H9 (cell line): ENCODE data around the gene ACP3. TPM values are rescaled to one million over a fixed set of nuclear protein-coding genes. Genes with fewer than 3 reads are reported as not detected.

ENCODE experiments used
- DNase-seq: peaks from one replicate; pipeline ENCODE4 v3.0.0-alpha.2; 2017
- H2AFZ ChIP-seq: one replicate; pipeline ENCODE4 v1.6.1; 2013; ENCODE audit warnings: mild to moderate bottlenecking, low read length, control low read depth, moderate library complexity
- H2AK5ac ChIP-seq: 2 replicates; pipeline ENCODE4 v1.6.1; 2013; ENCODE audit warnings: low read length, control low read depth, mixed read lengths; ENCODE audit not compliant: insufficient read length
- H2BK120ac ChIP-seq: one replicate; pipeline ENCODE4 v1.6.1; 2013; ENCODE audit warnings: low read depth, mild to moderate bottlenecking, low read length, control low read depth, inconsistent platforms; ENCODE audit not compliant: poor library complexity, severe bottlenecking
- H2BK12ac ChIP-seq: 2 replicates; pipeline ENCODE4 v1.6.1; 2013; ENCODE audit warnings: low read length, control low read depth, mixed read lengths, low read depth; ENCODE audit not compliant: insufficient read length
- H2BK15ac ChIP-seq: 2 replicates; pipeline ENCODE4 v1.6.1; 2013; ENCODE audit warnings: low read depth, low read length, control low read depth
- H2BK20ac ChIP-seq: one replicate; pipeline ENCODE4 v1.6.1; 2013; ENCODE audit warnings: low read depth, mild to moderate bottlenecking, low read length, control low read depth, inconsistent platforms; ENCODE audit not compliant: poor library complexity, severe bottlenecking
- H2BK5ac ChIP-seq: 2 replicates; pipeline ENCODE4 v1.6.1; 2013; ENCODE audit warnings: low read length, control low read depth, mixed read lengths; ENCODE audit not compliant: insufficient read length
- H3K14ac ChIP-seq: 2 replicates; pipeline ENCODE4 v1.6.1; 2013; ENCODE audit warnings: low read length, control low read depth; ENCODE audit not compliant: insufficient read depth
- H3K18ac ChIP-seq: 2 replicates; pipeline ENCODE4 v1.6.1; 2013; ENCODE audit warnings: low read depth, mild to moderate bottlenecking, mixed read lengths, low read length, control low read depth; ENCODE audit not compliant: insufficient read length
- H3K23ac ChIP-seq: 2 replicates; pipeline ENCODE4 v1.6.1; 2013; ENCODE audit warnings: low read length, control low read depth, mixed read lengths, low read depth; ENCODE audit not compliant: insufficient read length
- H3K23me2 ChIP-seq: 2 replicates; pipeline ENCODE4 v1.6.1; 2013; ENCODE audit warnings: low read depth, mild to moderate bottlenecking, mixed read lengths, low read length, control low read depth; ENCODE audit not compliant: insufficient read length, poor library complexity, severe bottlenecking
- H3K27ac ChIP-seq: 2 replicates; pipeline ENCODE4 v1.5.1; 2013; ENCODE audit warnings: low read length, control low read depth, mixed read lengths, low read depth; ENCODE audit not compliant: insufficient read length
- H3K27me3 ChIP-seq: 2 replicates; pipeline ENCODE4 v1.6.1; 2013; ENCODE audit warnings: low read length, control low read depth, inconsistent platforms; ENCODE audit not compliant: insufficient read depth
- H3K4ac ChIP-seq: 2 replicates; pipeline ENCODE4 v1.6.1; 2013; ENCODE audit warnings: low read depth, mild to moderate bottlenecking, control low read depth, inconsistent platforms, low read length, moderate library complexity
- H3K4me1 ChIP-seq: 2 replicates; pipeline ENCODE4 v1.6.1; 2013; ENCODE audit warnings: low read length, control low read depth, inconsistent platforms; ENCODE audit not compliant: insufficient read depth
- H3K4me2 ChIP-seq: 2 replicates; pipeline ENCODE4 v1.6.1; 2013; ENCODE audit warnings: low read length, control low read depth, mixed read lengths; ENCODE audit not compliant: insufficient read length, insufficient read depth
- H3K56ac ChIP-seq: 2 replicates; pipeline ENCODE4 v1.6.1; 2013; ENCODE audit warnings: low read depth, mild to moderate bottlenecking, mixed read lengths, low read length, control low read depth; ENCODE audit not compliant: insufficient read length
- H3K79me1 ChIP-seq: 2 replicates; pipeline ENCODE4 v1.6.1; 2013; ENCODE audit warnings: low read depth, mild to moderate bottlenecking, moderate library complexity, low read length, control low read depth, inconsistent platforms; ENCODE audit not compliant: insufficient read depth, poor library complexity, severe bottlenecking
- H3K79me2 ChIP-seq: 2 replicates; pipeline ENCODE4 v1.6.1; 2013; ENCODE audit warnings: low read length, control low read depth, inconsistent platforms; ENCODE audit not compliant: insufficient read depth
- H3K9ac ChIP-seq: 2 replicates; pipeline ENCODE4 v1.6.1; 2013; ENCODE audit warnings: low read length, control low read depth, mixed read lengths; ENCODE audit not compliant: insufficient read length; ENCODE audit errors: extremely low read depth
- H3K9me3 ChIP-seq: one replicate; pipeline ENCODE4 v1.6.1; 2013; ENCODE audit warnings: low read depth, low read length, inconsistent platforms; ENCODE audit not compliant: control insufficient read depth
- H3T11ph ChIP-seq: one replicate; pipeline ENCODE4 v1.6.1; 2013; ENCODE audit warnings: mild to moderate bottlenecking, low read length, control low read depth, inconsistent platforms
- H4K20me1 ChIP-seq: one replicate; pipeline ENCODE4 v1.6.1; 2013; ENCODE audit not compliant: control insufficient read depth, insufficient read length, insufficient read depth
- H4K5ac ChIP-seq: 2 replicates; pipeline ENCODE4 v1.6.1; 2013; ENCODE audit warnings: low read depth, mild to moderate bottlenecking, mixed read lengths, low read length, control low read depth; ENCODE audit not compliant: insufficient read length
- H4K8ac ChIP-seq: replicated peaks from 2 replicates; pipeline ENCODE4 v1.6.1; 2013; ENCODE audit warnings: low read length, control low read depth, mixed read lengths, low read depth; ENCODE audit not compliant: insufficient read length
- H4K91ac ChIP-seq: 2 replicates; pipeline ENCODE4 v1.6.1; 2013; ENCODE audit warnings: low read depth, mild to moderate bottlenecking, moderate library complexity, mixed read lengths, low read length, control low read depth; ENCODE audit not compliant: insufficient read length
- H3K27ac Mint-ChIP-seq, 3 experiments: 2 replicates in 2 of 3; 3 replicates in 1 of 3; pipeline ENCODE4 v1.8.0; 2020 to 2021; ENCODE audit warnings: mixed read lengths in 3 of 3, mild to moderate bottlenecking in 1 of 3, moderate library complexity in 1 of 3
- H3K27me3 Mint-ChIP-seq: 2 replicates; pipeline ENCODE4 v1.8.0; 2021; ENCODE audit warnings: low read depth, mild to moderate bottlenecking, moderate library complexity, mixed read lengths
- H3K36me3 Mint-ChIP-seq, 3 experiments: 2 replicates in 2 of 3; 3 replicates in 1 of 3; pipeline ENCODE4 v1.8.0; 2020 to 2021; ENCODE audit warnings: low read depth in 3 of 3, mixed read lengths in 3 of 3; ENCODE audit not compliant: insufficient read depth in 1 of 3
- H3K4me1 Mint-ChIP-seq, 2 experiments: 2 replicates each; pipeline ENCODE4 v1.8.0; 2020; ENCODE audit warnings: mixed read lengths in 2 of 2
- H3K4me3 Mint-ChIP-seq, 2 experiments: 2 replicates in 1 of 2; 3 replicates in 1 of 2; pipeline ENCODE4 v1.8.0; 2020 to 2021; ENCODE audit warnings: mild to moderate bottlenecking in 2 of 2, mixed read lengths in 2 of 2, moderate library complexity in 1 of 2
- H3K9me3 Mint-ChIP-seq, 2 experiments: 2 replicates in 1 of 2; 3 replicates in 1 of 2; pipeline ENCODE4 v1.8.0; 2020; ENCODE audit warnings: mild to moderate bottlenecking in 2 of 2, mixed read lengths in 2 of 2, moderate library complexity in 1 of 2
- CTCF ChIP-seq: fragments of 200-600 bp; sonication (generic); conservative IDR thresholded peaks from 3 replicates; pipeline ENCODE4 v1.8.0; 2021; ENCODE audit warnings: antibody characterized with exemption, mild to moderate bottlenecking
- WGBS: extraction: QIAGEN DNeasy Blood & Tissue Kit; methylation state at CpG from one replicate; pipeline ENCODE4 v1.1.7; 2013; ENCODE audit warnings: missing lambda C conversion rate, low lambda C conversion rate, mixed read lengths; ENCODE audit not compliant: insufficient read length; ENCODE audit errors: extremely low coverage; 5-methylcytosine and 5-hydroxymethylcytosine counted together
- total RNA-seq: library from RNA; stranded (reverse); gene quantifications from 2 replicates; pipeline ENCODE4 v1.2.1, GENCODE V29; 2021

ACP3 gene
- total RNA-seq, 1 experiment from 2014 or later: 0.17 TPM

DNA sequence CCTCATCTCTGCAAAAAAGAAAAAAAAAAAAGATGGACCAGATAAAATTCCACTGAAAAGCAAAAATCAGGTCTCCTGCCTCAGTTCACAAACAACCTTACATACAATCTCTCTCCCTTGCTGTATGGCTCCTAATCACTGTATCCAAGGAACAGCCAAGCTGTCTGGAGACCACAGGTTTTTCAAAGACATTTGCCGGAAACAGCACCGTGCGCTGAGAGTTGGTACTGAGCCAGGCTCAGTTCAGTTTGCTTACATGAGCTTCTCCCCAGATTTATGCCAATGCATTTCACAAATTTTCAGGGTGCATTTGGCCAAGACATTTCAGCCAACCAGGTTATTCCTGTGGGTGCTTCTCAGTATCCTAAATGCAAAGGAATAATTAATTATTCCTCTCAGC, 4.1 kb downstream of the ACP3 start:
- Mint-ChIP-seq H3K4me1 (peaks cover 33 to 36% of the 10 kb centered on the region in 2 experiments), H3K9me3 (no peaks in the 10 kb centered on the region), H3K36me3 (no peaks in the 10 kb centered on the region; a peak in 1 of 7 replicates), H3K27ac (no peak overlapping the region), H3K4me3 (no peak overlapping the region), H3K27me3 (no peaks in the 10 kb centered on the region)
- Histone ChIP-seq H3K4me2 (no peak overlapping the region), H3K14ac (no peak overlapping the region), H3K18ac (no peak overlapping the region), H3K4me1 (peaks cover 2% of the 10 kb centered on the region), H2BK12ac (no peak overlapping the region), H3T11ph (no peak overlapping the region), H2BK15ac (no peak overlapping the region), H2AK5ac (no peak overlapping the region), H2BK5ac (no peak overlapping the region), H3K9ac (no peak overlapping the region), H3K9me3 (no peaks in the 10 kb centered on the region), H4K5ac (no peak overlapping the region), H3K27ac (no peak overlapping the region), H3K79me1 (no peaks in the 10 kb centered on the region), H4K20me1 (no peaks in the 10 kb centered on the region), H3K79me2 (no peaks in the 10 kb centered on the region), H3K56ac (no peak overlapping the region), H3K4ac (no peak overlapping the region), H4K91ac (no peak overlapping the region), H3K23me2 (no peaks in the 10 kb centered on the region), H2BK120ac (no peak overlapping the region), H3K23ac (no peak overlapping the region), H3K27me3 (no peaks in the 10 kb centered on the region), H2AFZ (no peak overlapping the region), H4K8ac (no peak overlapping the region), H2BK20ac (no peak overlapping the region)
- no peak for TF ChIP-seq CTCF
- no CpG with 5 or more reads among the region's 3 CpGs for WGBS
- DNase-seq: no peak
